Stimulated activated CD4-positive, alpha-beta T cell treated with anti-CD3 and anti-CD28 coated beads, Interleukin-15, amount 100 ng/mL, for 1 hour (primary cell): Measurements from ENCODE around the gene APOL3.
"Not testable (repeated sequence)": the region's sequence is repeated elsewhere in the genome, so short reads cannot be mapped to it uniquely, and the experiment has no call there.

Source experiments
- DNase-seq, 2 donors: peaks; one replicate each; pipeline ENCODE4 v3.0.0-alpha.2; 2020; ENCODE audit warnings: low read depth in 1 of 2, low spot score in 1 of 2

Gene APOL3

GRCh38 chr22:36162127-36163034 lies 1.8 kb upstream of the APOL3 start:
- no peak for DNase-seq

GRCh38 chr22:36161793-36162126 lies 1.2 kb upstream of the APOL3 start:
- not testable (repeated sequence) for DNase-seq

- peak; percentile 40 to 60 for DNase-seq
Measured at GRCh38 chr22:36156515-36157419, 3.8 kb downstream of the APOL3 start.

GRCh38 chr22:36156119-36156514 lies 4.4 kb downstream of the APOL3 start:
- no peak for DNase-seq

GRCh38 chr22:36155702-36156101 lies 4.9 kb downstream of the APOL3 start:
- no peak for DNase-seq

GRCh38 chr22:36154423-36154945 lies 6.1 kb downstream of the APOL3 start:
- no peak for DNase-seq

GRCh38 chr22:36153501-36154422 lies 6.8 kb downstream of the APOL3 start:
- no peak for DNase-seq

GRCh38 chr22:36152821-36153220 lies 7.7 kb downstream of the APOL3 start:
- not testable (repeated sequence) for DNase-seq

GRCh38 chr22:36152088-36152487 lies 8.5 kb downstream of the APOL3 start:
- DNase-seq, result no peak

GRCh38 chr22:36151006-36151595 lies 9.5 kb downstream of the APOL3 start:
- DNase-seq, result no peak

- no peak for DNase-seq
Measured at GRCh38 chr22:36149441-36149840, 11.1 kb downstream of the APOL3 start.

- DNase-seq, result no peak
Measured at GRCh38 chr22:36148411-36148810, 12.1 kb downstream of the APOL3 start.

GRCh38 chr22:36147196-36147791 lies 13.3 kb downstream of the APOL3 start:
- DNase-seq, result no peak

GRCh38 chr22:36145881-36146280 lies 14.7 kb downstream of the APOL3 start:
- no peak for DNase-seq

- DNase-seq, result no peak
Measured at GRCh38 chr22:36144886-36145541, 15.5 kb downstream of the APOL3 start.

GRCh38 chr22:36143956-36144355 lies 16.6 kb downstream of the APOL3 start:
- no peak for DNase-seq

GRCh38 chr22:36143066-36143815 lies 17.3 kb downstream of the APOL3 start:
- no peak for DNase-seq

GRCh38 chr22:36141481-36141880 lies 19.1 kb downstream of the APOL3 start:
- DNase-seq, result no peak

- DNase-seq, result not testable (repeated sequence)
Measured at GRCh38 chr22:36138709-36139108, 21.8 kb downstream of the APOL3 start.
